Endodermal cell (in vitro differentiated cells): ENCODE results near the gene IL1RAPL2. TPM values are rescaled to one million over a fixed set of nuclear protein-coding genes. Genes with fewer than 3 reads are reported as not detected.

ENCODE experiments used
- DNase-seq: peaks from one replicate; pipeline ENCODE4 v3.0.0-alpha.2; 2017
- H3K27ac ChIP-seq: 2 replicates; pipeline ENCODE4 v1.5.1; 2013; ENCODE audit warnings: mild to moderate bottlenecking, low read depth, low read length, moderate library complexity
- H3K27me3 ChIP-seq: 2 replicates; pipeline ENCODE4 v1.6.1; 2013; ENCODE audit warnings: mild to moderate bottlenecking, low read length, moderate library complexity; ENCODE audit not compliant: insufficient read depth, control insufficient read depth, poor library complexity, severe bottlenecking
- H3K36me3 ChIP-seq: 2 replicates; pipeline ENCODE4 v1.7.0; 2013; ENCODE audit warnings: mild to moderate bottlenecking, low read length, moderate library complexity; ENCODE audit not compliant: control insufficient read depth, insufficient read depth
- H3K4me1 ChIP-seq: one replicate; pipeline ENCODE4 v1.7.0; 2013; ENCODE audit warnings: low read length; ENCODE audit not compliant: control insufficient read depth, insufficient read depth
- H3K4me3 ChIP-seq: 2 replicates; pipeline ENCODE4 v1.5.1; 2013; ENCODE audit warnings: mild to moderate bottlenecking, low read length, moderate library complexity
- H3K9ac ChIP-seq: 2 replicates; pipeline ENCODE4 v1.6.1; 2013; ENCODE audit warnings: mild to moderate bottlenecking, low read length, moderate library complexity; ENCODE audit not compliant: poor library complexity, severe bottlenecking; ENCODE audit errors: extremely low read depth
- H3K9me3 ChIP-seq: 2 replicates; pipeline ENCODE4 v1.6.1; 2013; ENCODE audit warnings: mild to moderate bottlenecking, low read length, moderate library complexity; ENCODE audit not compliant: control insufficient read depth
- H3K27ac Mint-ChIP-seq: 2 replicates; pipeline ENCODE4 v1.8.0; 2020; ENCODE audit warnings: mixed read lengths
- H3K27me3 Mint-ChIP-seq: 2 replicates; pipeline ENCODE4 v1.8.0; 2021; ENCODE audit warnings: mild to moderate bottlenecking, mixed read lengths; ENCODE audit not compliant: insufficient read depth
- H3K36me3 Mint-ChIP-seq: 2 replicates; pipeline ENCODE4 v1.8.0; 2020; ENCODE audit warnings: low read depth, mixed read lengths
- H3K4me1 Mint-ChIP-seq: 2 replicates; pipeline ENCODE4 v1.8.0; 2020; ENCODE audit warnings: mixed read lengths
- H3K4me3 Mint-ChIP-seq: 2 replicates; pipeline ENCODE4 v1.8.0; 2020; ENCODE audit warnings: mild to moderate bottlenecking, moderate library complexity, mixed read lengths
- H3K9me3 Mint-ChIP-seq: 2 replicates; pipeline ENCODE4 v1.8.0; 2020; ENCODE audit warnings: mild to moderate bottlenecking, mixed read lengths
- WGBS, 2 experiments: methylation state at CpG; one replicate each; pipeline versions ENCODE4 v1.1.5 to v1.1.7; 2013; ENCODE audit warnings: missing lambda C conversion rate in 2 of 2, mixed read lengths in 1 of 2; ENCODE audit not compliant: insufficient coverage in 1 of 2, insufficient read length in 1 of 2; 5-methylcytosine and 5-hydroxymethylcytosine counted together
- total RNA-seq, 2 donors: library from RNA; stranded (reverse); fragmentation: NEBNext Ultra II Directional in 1 of 2; extraction: Animal tissue kit (Norgen Biotek cat#: 25700) in 1 of 2; gene quantifications; 2 replicates in 1 of 2; 3 replicates in 1 of 2; pipeline ENCODE4 v1.2.1, GENCODE V29; 2021
- TF ChIP-seq, protein P1 (sequence below): fragments of 200-600 bp; sonication (generic); conservative IDR thresholded peaks from 2 replicates; pipeline ENCODE4 v1.5.0; 2021; ENCODE audit warnings: antibody characterized with exemption, mild to moderate bottlenecking

Gene IL1RAPL2
- total RNA-seq, 2 donors from 2014 or later: 0.13 TPM; not detected in 1

- Histone ChIP-seq H3K4me1 (no peaks in the 10 kb centered on the region), H3K9ac (no peak overlapping the region), H3K36me3 (no peaks in the 10 kb centered on the region), H3K4me3 (no peak overlapping the region), H3K9me3 (no peaks in the 10 kb centered on the region), H3K27me3 (no peaks in the 10 kb centered on the region), H3K27ac (no peak overlapping the region)
- Mint-ChIP-seq H3K9me3 (peaks cover 26% of the 10 kb centered on the region), H3K4me3 (no peak overlapping the region), H3K4me1 (no peaks in the 10 kb centered on the region), H3K27me3 (no peaks in the 10 kb centered on the region), H3K36me3 (no peaks in the 10 kb centered on the region), H3K27ac (no peak overlapping the region)
- TF ChIP-seq, protein P1, sequence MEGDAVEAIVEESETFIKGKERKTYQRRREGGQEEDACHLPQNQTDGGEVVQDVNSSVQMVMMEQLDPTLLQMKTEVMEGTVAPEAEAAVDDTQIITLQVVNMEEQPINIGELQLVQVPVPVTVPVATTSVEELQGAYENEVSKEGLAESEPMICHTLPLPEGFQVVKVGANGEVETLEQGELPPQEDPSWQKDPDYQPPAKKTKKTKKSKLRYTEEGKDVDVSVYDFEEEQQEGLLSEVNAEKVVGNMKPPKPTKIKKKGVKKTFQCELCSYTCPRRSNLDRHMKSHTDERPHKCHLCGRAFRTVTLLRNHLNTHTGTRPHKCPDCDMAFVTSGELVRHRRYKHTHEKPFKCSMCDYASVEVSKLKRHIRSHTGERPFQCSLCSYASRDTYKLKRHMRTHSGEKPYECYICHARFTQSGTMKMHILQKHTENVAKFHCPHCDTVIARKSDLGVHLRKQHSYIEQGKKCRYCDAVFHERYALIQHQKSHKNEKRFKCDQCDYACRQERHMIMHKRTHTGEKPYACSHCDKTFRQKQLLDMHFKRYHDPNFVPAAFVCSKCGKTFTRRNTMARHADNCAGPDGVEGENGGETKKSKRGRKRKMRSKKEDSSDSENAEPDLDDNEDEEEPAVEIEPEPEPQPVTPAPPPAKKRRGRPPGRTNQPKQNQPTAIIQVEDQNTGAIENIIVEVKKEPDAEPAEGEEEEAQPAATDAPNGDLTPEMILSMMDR: no peak
- no peak for DNase-seq
- WGBS, 2 experiments: 100% methylated on average over 1 of the region's 1 CpG; no CpG with 5 or more reads in 1 of the 2 experiments
Measured at GRCh38 chrX:105758754-105759153, 1192.8 kb downstream of the IL1RAPL2 start.

- Mint-ChIP-seq H3K27ac (no peak overlapping the region), H3K36me3 (no peaks in the 10 kb centered on the region), H3K27me3 (no peaks in the 10 kb centered on the region), H3K4me3 (no peak overlapping the region), H3K9me3 (peaks cover 24% of the 10 kb centered on the region), H3K4me1 (no peaks in the 10 kb centered on the region)
- no peaks in the 10 kb centered on the region for H3K9me3 ChIP-seq
- TF ChIP-seq, protein P1: no peak
- H3K4me3 ChIP-seq: no peak overlapping the region
- no peak for DNase-seq
- no peak overlapping the region for H3K27ac ChIP-seq
- no peaks in the 10 kb centered on the region for H3K4me1 ChIP-seq
- H3K9ac ChIP-seq: no peak overlapping the region
- no peaks in the 10 kb centered on the region for H3K27me3 ChIP-seq
- WGBS, 2 experiments: 80% methylated on average over 2 of the region's 2 CpGs; no CpG with 5 or more reads in 1 of the 2 experiments
- H3K36me3 ChIP-seq: no peaks in the 10 kb centered on the region
Measured at GRCh38 chrX:105759598-105759997, 1193.6 kb downstream of the IL1RAPL2 start.

DNA sequence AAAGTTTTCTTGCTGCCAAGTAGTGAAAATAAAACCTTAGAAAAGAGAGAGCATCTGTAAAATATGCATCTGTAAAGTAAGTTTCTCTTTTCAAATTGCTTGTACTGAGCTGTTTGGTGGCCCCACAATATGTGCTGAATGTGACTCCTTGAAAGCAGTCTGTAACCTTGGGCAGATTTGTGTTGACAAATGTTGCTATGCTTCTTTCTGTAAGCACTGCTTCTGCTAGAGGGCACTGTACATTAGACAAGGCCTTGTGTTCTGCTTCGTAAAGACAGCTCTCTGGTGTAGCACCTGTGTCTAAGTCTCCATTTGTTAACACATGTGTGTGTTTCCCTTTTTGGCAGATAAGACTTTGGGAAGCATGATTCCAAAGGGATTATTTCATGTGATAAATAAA lies 1199.7 kb downstream of the IL1RAPL2 start:
- H3K27me3 ChIP-seq: no peaks in the 10 kb centered on the region
- H3K4me3 ChIP-seq: no peak overlapping the region
- Mint-ChIP-seq H3K27ac (no peak overlapping the region), H3K4me1 (no peaks in the 10 kb centered on the region), H3K4me3 (no peak overlapping the region), H3K9me3 (peaks cover 26% of the 10 kb centered on the region), H3K36me3 (no peaks in the 10 kb centered on the region), H3K27me3 (no peaks in the 10 kb centered on the region)
- H3K4me1 ChIP-seq: no peaks in the 10 kb centered on the region
- H3K27ac ChIP-seq: no peak overlapping the region
- WGBS, 2 experiments: 81% methylated on average over 1 of the region's 1 CpG; no CpG with 5 or more reads in 1 of the 2 experiments
- H3K36me3 ChIP-seq: no peaks in the 10 kb centered on the region
- no peak for DNase-seq
- TF ChIP-seq, protein P1: no peak
- H3K9me3 ChIP-seq: no peaks in the 10 kb centered on the region
- H3K9ac ChIP-seq: no peak overlapping the region
